Measurements from ENCODE around the gene SNRNP35.
"Not testable (repeated sequence)": the region's sequence is repeated elsewhere in the genome, so short reads cannot be mapped to it uniquely, and the experiment has no call there.

The SNRNP35 gene

GRCh38 chr12:123499332-123499731 is 41.4 kb downstream of the SNRNP35 start:
- Histone ChIP-seq H3K4me3 (ENCODE audit: insufficient read depth, low read depth, low read length, poor library complexity, severe bottlenecking) (no peak overlapping the region), H3K27ac (ENCODE audit: insufficient read depth, low read length, poor library complexity, severe bottlenecking) (no peak overlapping the region), H3K9me3 (ENCODE audit: control insufficient read depth, low read length) (no peaks in the 10 kb centered on the region), H3K27me3 (replicated peaks; ENCODE audit: control insufficient read depth, insufficient read depth, low read length, poor library complexity, severe bottlenecking) (no peaks in the 10 kb centered on the region), H3K36me3 (ENCODE audit: control insufficient read depth, insufficient read depth, low read length) (no peaks in the 10 kb centered on the region), H3K4me1 (ENCODE audit: control insufficient read depth, insufficient read depth, low read length, poor library complexity, severe bottlenecking) (no peaks in the 10 kb centered on the region)
- DNase-seq, result no peak

GRCh38 chr12:123502163-123502704 is 44.3 kb downstream of the SNRNP35 start:
- H3K36me3 ChIP-seq (ENCODE audit: control insufficient read depth, insufficient read depth, low read length), result no peaks in the 10 kb centered on the region
- DNase-seq, result no peak
- H3K4me1 ChIP-seq (ENCODE audit: control insufficient read depth, insufficient read depth, low read length, poor library complexity, severe bottlenecking), result no peaks in the 10 kb centered on the region
- H3K27ac ChIP-seq (ENCODE audit: insufficient read depth, low read length, poor library complexity, severe bottlenecking), result no peak overlapping the region
- H3K4me3 ChIP-seq (ENCODE audit: insufficient read depth, low read depth, low read length, poor library complexity, severe bottlenecking), result no peak overlapping the region
- no peaks in the 10 kb centered on the region for H3K27me3 ChIP-seq (replicated peaks; ENCODE audit: control insufficient read depth, insufficient read depth, low read length, poor library complexity, severe bottlenecking)
- no peaks in the 10 kb centered on the region for H3K9me3 ChIP-seq (ENCODE audit: control insufficient read depth, low read length)

- Histone ChIP-seq H3K36me3 (ENCODE audit: control insufficient read depth, insufficient read depth, low read length) (no peaks in the 10 kb centered on the region), H3K27me3 (replicated peaks; ENCODE audit: control insufficient read depth, insufficient read depth, low read length, poor library complexity, severe bottlenecking) (no peaks in the 10 kb centered on the region), H3K27ac (ENCODE audit: insufficient read depth, low read length, poor library complexity, severe bottlenecking) (no peak overlapping the region), H3K4me1 (ENCODE audit: control insufficient read depth, insufficient read depth, low read length, poor library complexity, severe bottlenecking) (no peaks in the 10 kb centered on the region), H3K4me3 (ENCODE audit: insufficient read depth, low read depth, low read length, poor library complexity, severe bottlenecking) (no peak overlapping the region), H3K9me3 (ENCODE audit: control insufficient read depth, low read length) (no peaks in the 10 kb centered on the region)
- DNase-seq, result no peak
Observed at GRCh38 chr12:123506059-123506842, 48.3 kb downstream of the SNRNP35 start.

- H3K36me3 ChIP-seq (ENCODE audit: control insufficient read depth, insufficient read depth, low read length), result no peaks in the 10 kb centered on the region
- no peak overlapping the region for H3K27ac ChIP-seq (ENCODE audit: insufficient read depth, low read length, poor library complexity, severe bottlenecking)
- no peaks in the 10 kb centered on the region for H3K27me3 ChIP-seq (replicated peaks; ENCODE audit: control insufficient read depth, insufficient read depth, low read length, poor library complexity, severe bottlenecking)
- H3K4me3 ChIP-seq (ENCODE audit: insufficient read depth, low read depth, low read length, poor library complexity, severe bottlenecking), result no peak overlapping the region
- DNase-seq, result no peak
- no peaks in the 10 kb centered on the region for H3K4me1 ChIP-seq (ENCODE audit: control insufficient read depth, insufficient read depth, low read length, poor library complexity, severe bottlenecking)
- no peaks in the 10 kb centered on the region for H3K9me3 ChIP-seq (ENCODE audit: control insufficient read depth, low read length)
Observed at GRCh38 chr12:123506843-123507236, 48.9 kb downstream of the SNRNP35 start.

GRCh38 chr12:123512838-123513665 is 55.1 kb downstream of the SNRNP35 start:
- Histone ChIP-seq H3K27me3 (replicated peaks; ENCODE audit: control insufficient read depth, insufficient read depth, low read length, poor library complexity, severe bottlenecking) (no peaks in the 10 kb centered on the region), H3K4me3 (ENCODE audit: insufficient read depth, low read depth, low read length, poor library complexity, severe bottlenecking) (no peak overlapping the region), H3K4me1 (ENCODE audit: control insufficient read depth, insufficient read depth, low read length, poor library complexity, severe bottlenecking) (no peaks in the 10 kb centered on the region), H3K9me3 (ENCODE audit: control insufficient read depth, low read length) (no peaks in the 10 kb centered on the region), H3K36me3 (ENCODE audit: control insufficient read depth, insufficient read depth, low read length) (no peaks in the 10 kb centered on the region), H3K27ac (ENCODE audit: insufficient read depth, low read length, poor library complexity, severe bottlenecking) (no peak overlapping the region)
- no peak for DNase-seq

GRCh38 chr12:123513805-123514204 is 55.9 kb downstream of the SNRNP35 start:
- H3K27ac ChIP-seq (ENCODE audit: insufficient read depth, low read length, poor library complexity, severe bottlenecking), result no peak overlapping the region
- H3K36me3 ChIP-seq (ENCODE audit: control insufficient read depth, insufficient read depth, low read length), result no peaks in the 10 kb centered on the region
- H3K4me1 ChIP-seq (ENCODE audit: control insufficient read depth, insufficient read depth, low read length, poor library complexity, severe bottlenecking), result no peaks in the 10 kb centered on the region
- no peak for DNase-seq
- no peak overlapping the region for H3K4me3 ChIP-seq (ENCODE audit: insufficient read depth, low read depth, low read length, poor library complexity, severe bottlenecking)
- H3K9me3 ChIP-seq (ENCODE audit: control insufficient read depth, low read length), result no peaks in the 10 kb centered on the region
- no peaks in the 10 kb centered on the region for H3K27me3 ChIP-seq (replicated peaks; ENCODE audit: control insufficient read depth, insufficient read depth, low read length, poor library complexity, severe bottlenecking)

GRCh38 chr12:123514582-123515221 is 56.8 kb downstream of the SNRNP35 start:
- H3K36me3 ChIP-seq (ENCODE audit: control insufficient read depth, insufficient read depth, low read length), result not testable (repeated sequence)

GRCh38 chr12:123516216-123516780 is 58.4 kb downstream of the SNRNP35 start:
- Histone ChIP-seq H3K27me3 (replicated peaks; ENCODE audit: control insufficient read depth, insufficient read depth, low read length, poor library complexity, severe bottlenecking) (no peaks in the 10 kb centered on the region), H3K4me1 (ENCODE audit: control insufficient read depth, insufficient read depth, low read length, poor library complexity, severe bottlenecking) (no peaks in the 10 kb centered on the region), H3K36me3 (ENCODE audit: control insufficient read depth, insufficient read depth, low read length) (peaks cover 5% of the 10 kb centered on the region)

More at GRCh38 chr12:123514582-123515221, 56.8 kb downstream of the SNRNP35 start:
- not testable (repeated sequence) for H3K9me3 ChIP-seq (ENCODE audit: control insufficient read depth, low read length); DNase-seq; H3K4me3 ChIP-seq (ENCODE audit: insufficient read depth, low read depth, low read length, poor library complexity, severe bottlenecking); H3K27ac ChIP-seq (ENCODE audit: insufficient read depth, low read length, poor library complexity, severe bottlenecking); H3K4me1 ChIP-seq (ENCODE audit: control insufficient read depth, insufficient read depth, low read length, poor library complexity, severe bottlenecking); H3K27me3 ChIP-seq (replicated peaks; ENCODE audit: control insufficient read depth, insufficient read depth, low read length, poor library complexity, severe bottlenecking)

More at GRCh38 chr12:123516216-123516780, 58.4 kb downstream of the SNRNP35 start:
- H3K9me3 ChIP-seq (ENCODE audit: control insufficient read depth, low read length), result no peaks in the 10 kb centered on the region
- DNase-seq, result no peak
- no peak overlapping the region for H3K27ac ChIP-seq (ENCODE audit: insufficient read depth, low read length, poor library complexity, severe bottlenecking)
- H3K4me3 ChIP-seq (ENCODE audit: insufficient read depth, low read depth, low read length, poor library complexity, severe bottlenecking), result no peak overlapping the region

All from effector memory CD4-positive, alpha-beta T cell (primary cell).